Gastroesophageal sphincter (tissue), 4 donors: ENCODE measurements around the gene GNAQ. TPM values are rescaled to one million over a fixed set of nuclear protein-coding genes. Genes with fewer than 3 reads are reported as not detected.

Source experiments
- ATAC-seq: fragments of 150-250 bp; one replicate; pipeline ENCODE4 v1.9.1; 2016; ENCODE audit warnings: mild to moderate bottlenecking, moderate library complexity
- H3K27ac ChIP-seq, 4 donors: fragments of 200-600 bp; sonication (generic) in 3 of 4; 1 replicate in 3 of 4; 2 replicates in 1 of 4; pipeline ENCODE4 v1.5.1; 2016 to 2019
- H3K27me3 ChIP-seq: fragments of 200-600 bp; sonication (generic); one replicate; pipeline ENCODE4 v1.5.1; 2019
- H3K36me3 ChIP-seq, 2 donors: fragments of 200-600 bp; sonication (generic); one replicate each; pipeline ENCODE4 v1.5.1; 2019; ENCODE audit warnings: control low read depth in 1 of 2
- H3K4me1 ChIP-seq, 3 donors: fragments of 200-600 bp; sonication (generic); 1 replicate in 2 of 3; 2 replicates in 1 of 3; pipeline ENCODE4 v1.5.1; 2016 to 2019; ENCODE audit warnings: control low read depth in 2 of 3
- H3K4me3 ChIP-seq, 2 donors: fragments of 200-600 bp; sonication (generic); one replicate each; pipeline ENCODE4 v1.5.1; 2019; ENCODE audit warnings: mild to moderate bottlenecking in 1 of 2, moderate library complexity in 1 of 2
- H3K9me3 ChIP-seq, 3 donors: fragments of 200-600 bp; sonication (generic); one replicate each; pipeline ENCODE4 v1.5.1; 2017 to 2019; ENCODE audit warnings: control low read depth in 2 of 3
- EP300 ChIP-seq: sonication (generic); formaldehyde crosslinking; IDR thresholded peaks from one replicate; pipeline ENCODE4 v1.6.1; 2017; ENCODE audit warnings: antibody characterized with exemption, mild to moderate bottlenecking
- POLR2A ChIP-seq, 2 donors: fragments of 450-650 bp; IDR thresholded peaks; one replicate each; pipeline ENCODE4 v1.6.1; 2017; ENCODE audit warnings: antibody characterized with exemption in 2 of 2, mild to moderate bottlenecking in 2 of 2, moderate library complexity in 1 of 2
- POLR2AphosphoS5 ChIP-seq: sonication (generic); formaldehyde crosslinking; IDR thresholded peaks from one replicate; pipeline ENCODE4 v1.6.1; 2017; ENCODE audit warnings: antibody characterized with exemption
- WGBS, 2 donors: methylation state at CpG; one replicate each; pipeline ENCODE4 v1.1.5; 2018; ENCODE audit warnings: low coverage in 1 of 2; 5-methylcytosine and 5-hydroxymethylcytosine counted together
- total RNA-seq, 4 donors: library from RNA; depleted of rRNA; stranded (reverse); fragments of >200 nt; gene quantifications; one replicate each; pipeline ENCODE4 v1.1.0, GENCODE V29; 2016
- TF ChIP-seq, protein P1 (sequence below), 4 experiments: fragments of 200-600 bp in 2 of 4; fragments of 450-650 bp in 2 of 4; sonication (generic) in 1 of 4; IDR thresholded peaks; one replicate each; pipeline ENCODE4 v1.5.1; 2017 to 2019; ENCODE audit warnings: antibody characterized with exemption in 4 of 4, mild to moderate bottlenecking in 2 of 4, moderate library complexity in 2 of 4

Gene GNAQ
- total RNA-seq, 4 donors from 2014 or later, result 57.6 to 86.4 (median 70.8) TPM

DNA sequence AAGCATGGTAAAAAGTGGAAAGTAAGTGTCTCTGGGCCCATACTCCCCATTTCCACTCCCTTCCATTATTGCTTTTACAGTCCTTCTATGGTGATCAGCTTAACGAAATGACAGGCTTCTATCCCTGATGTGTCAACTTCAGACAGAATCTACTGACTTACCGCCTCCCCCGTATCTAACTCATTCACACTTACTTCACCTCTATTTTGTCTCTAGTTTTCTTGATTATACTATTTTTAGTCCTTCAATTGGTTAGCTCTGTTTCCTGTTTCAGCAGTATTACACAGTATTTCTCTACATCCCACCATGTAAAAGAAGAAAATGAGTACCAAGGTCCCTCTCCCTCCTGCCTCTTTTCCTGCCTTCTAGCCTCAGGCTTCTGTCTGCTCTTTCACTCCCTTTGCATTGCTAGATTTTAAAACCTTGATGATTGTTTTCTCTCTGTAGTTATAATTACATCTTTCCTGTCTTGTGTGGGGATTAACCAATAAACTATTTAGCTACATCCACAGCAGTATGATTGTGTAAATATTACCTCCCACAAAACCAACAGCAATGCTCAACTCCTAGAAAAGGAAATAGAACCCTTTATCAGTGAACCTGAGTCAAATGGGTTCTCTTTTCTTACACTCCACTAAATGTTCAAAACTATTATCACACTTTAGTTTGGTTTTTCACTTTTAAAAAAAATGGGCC, 53.4 kb downstream of the GNAQ start:
- Histone ChIP-seq H3K4me3 (no peak overlapping the region), H3K4me1 (peaks cover 8 to 81% (median 30%) of the 10 kb centered on the region in 3 donors), H3K9me3 (no peaks in the 10 kb centered on the region), H3K27ac (peak overlapping the region in 2 of 4 donors; percentile 7 to 26), H3K27me3 (no peaks in the 10 kb centered on the region), H3K36me3 (peaks cover 0 to 4% of the 10 kb centered on the region in 2 donors)
- WGBS, 2 donors, result 74 to 100% methylated on average over 3 of the region's 3 CpGs
- no peak for ATAC-seq
- TF ChIP-seq POLR2AphosphoS5, result no peak
- TF ChIP-seq EP300, result no peak
- TF ChIP-seq, protein P1, sequence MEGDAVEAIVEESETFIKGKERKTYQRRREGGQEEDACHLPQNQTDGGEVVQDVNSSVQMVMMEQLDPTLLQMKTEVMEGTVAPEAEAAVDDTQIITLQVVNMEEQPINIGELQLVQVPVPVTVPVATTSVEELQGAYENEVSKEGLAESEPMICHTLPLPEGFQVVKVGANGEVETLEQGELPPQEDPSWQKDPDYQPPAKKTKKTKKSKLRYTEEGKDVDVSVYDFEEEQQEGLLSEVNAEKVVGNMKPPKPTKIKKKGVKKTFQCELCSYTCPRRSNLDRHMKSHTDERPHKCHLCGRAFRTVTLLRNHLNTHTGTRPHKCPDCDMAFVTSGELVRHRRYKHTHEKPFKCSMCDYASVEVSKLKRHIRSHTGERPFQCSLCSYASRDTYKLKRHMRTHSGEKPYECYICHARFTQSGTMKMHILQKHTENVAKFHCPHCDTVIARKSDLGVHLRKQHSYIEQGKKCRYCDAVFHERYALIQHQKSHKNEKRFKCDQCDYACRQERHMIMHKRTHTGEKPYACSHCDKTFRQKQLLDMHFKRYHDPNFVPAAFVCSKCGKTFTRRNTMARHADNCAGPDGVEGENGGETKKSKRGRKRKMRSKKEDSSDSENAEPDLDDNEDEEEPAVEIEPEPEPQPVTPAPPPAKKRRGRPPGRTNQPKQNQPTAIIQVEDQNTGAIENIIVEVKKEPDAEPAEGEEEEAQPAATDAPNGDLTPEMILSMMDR (IDR thresholded peaks at IDR 0.05), result no peak
- no peak for TF ChIP-seq POLR2A (IDR thresholded peaks at IDR 0.05)

DNA sequence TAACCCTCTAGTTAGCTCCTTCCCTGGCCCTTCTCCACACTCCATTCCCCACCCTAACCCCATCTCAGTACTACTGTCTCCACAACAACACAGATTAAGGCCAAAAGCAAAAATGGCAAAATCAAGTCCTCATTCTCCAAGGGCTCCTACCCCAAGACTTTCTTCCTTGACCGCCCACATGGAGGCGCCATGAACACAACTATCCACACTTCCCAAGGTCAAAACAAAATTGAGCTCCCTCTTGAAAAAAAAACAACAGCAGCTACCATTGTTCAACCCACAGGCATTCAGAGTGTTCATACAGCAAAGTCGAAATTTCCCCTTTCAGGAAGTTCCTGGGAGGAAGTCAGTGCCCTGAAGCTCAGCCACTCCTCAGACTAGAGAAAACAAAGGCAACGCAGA, 54.4 kb downstream of the GNAQ start:
- peak; percentile 69 for ATAC-seq
- H3K27me3 ChIP-seq, result no peaks in the 10 kb centered on the region
- H3K9me3 ChIP-seq, result no peaks in the 10 kb centered on the region
- H3K27ac ChIP-seq, result peak overlapping the region in 2 of 4 donors; percentile 7 to 26
- peaks cover 8 to 79% (median 30%) of the 10 kb centered on the region in 3 donors for H3K4me1 ChIP-seq
- H3K4me3 ChIP-seq, result no peak overlapping the region
- H3K36me3 ChIP-seq, result peaks cover 0 to 4% of the 10 kb centered on the region in 2 donors
- no peak for TF ChIP-seq POLR2A (IDR thresholded peaks at IDR 0.05)
- TF ChIP-seq, protein P1 (IDR thresholded peaks at IDR 0.05), result peak; percentile 15 to 60 (median 44)
- WGBS, 2 donors, result 44 to 55% methylated on average over 2 to 3 of the region's 4 CpGs

DNA sequence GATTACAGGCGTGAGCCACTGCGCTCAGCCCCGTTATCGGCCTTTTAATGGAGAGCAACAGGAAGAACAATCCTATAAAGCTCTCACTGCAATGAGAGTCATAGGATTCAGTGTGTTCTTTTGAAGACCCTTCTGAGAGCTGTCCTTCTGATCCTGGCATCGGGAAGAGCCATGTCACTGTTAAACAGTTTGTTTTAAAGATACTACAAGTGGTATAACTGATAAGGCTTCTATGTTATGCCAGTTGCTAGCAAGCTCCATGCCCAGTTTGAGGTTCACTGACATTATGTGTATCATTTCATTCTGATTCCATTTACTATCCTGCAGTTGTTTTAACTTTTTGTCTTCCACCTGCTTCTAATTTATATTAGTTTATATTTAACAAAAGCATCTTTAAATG, 55.8 kb downstream of the GNAQ start:
- Histone ChIP-seq H3K4me1 (peaks cover under 1 to 65% (median 17%) of the 10 kb centered on the region in 3 donors), H3K27me3 (no peaks in the 10 kb centered on the region), H3K36me3 (peaks cover 0 to 4% of the 10 kb centered on the region in 2 donors), H3K27ac (no peak overlapping the region), H3K9me3 (no peaks in the 10 kb centered on the region), H3K4me3 (no peak overlapping the region)
- 95 to 100% methylated on average over 1 to 5 of the region's 5 CpGs for WGBS, 2 donors
- ATAC-seq, result no peak
- TF ChIP-seq, protein P1 (IDR thresholded peaks at IDR 0.05), result no peak
- TF ChIP-seq POLR2AphosphoS5, result no peak
- no peak for TF ChIP-seq POLR2A (IDR thresholded peaks at IDR 0.05)
- TF ChIP-seq EP300, result no peak

DNA sequence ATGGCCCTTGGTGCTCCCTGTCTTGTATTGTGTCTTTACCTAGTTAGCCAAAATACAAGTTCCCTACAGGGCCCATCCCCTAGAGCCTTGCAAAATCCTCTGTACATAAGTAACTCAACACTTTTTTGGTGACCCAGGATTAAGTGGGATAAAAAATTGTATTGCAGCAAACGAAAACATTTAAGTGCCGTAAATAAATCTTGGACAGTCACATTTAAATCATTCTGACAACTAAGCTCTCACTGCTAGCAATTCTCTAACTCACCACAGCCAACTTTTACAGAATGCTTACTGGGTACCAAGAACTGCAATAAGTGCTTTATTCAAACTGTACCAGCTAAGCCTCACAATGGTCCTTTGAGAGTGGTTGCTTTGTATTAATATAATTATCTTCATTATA, 56.6 kb downstream of the GNAQ start:
- no peak for ATAC-seq
- H3K27ac ChIP-seq, result no peak overlapping the region
- WGBS, 2 donors, result 57 to 62% methylated on average over 2 of the region's 2 CpGs
- no peak overlapping the region for H3K4me3 ChIP-seq
- no peaks in the 10 kb centered on the region for H3K27me3 ChIP-seq
- H3K4me1 ChIP-seq, result peaks cover 0 to 57% (median 16%) of the 10 kb centered on the region in 3 donors
- TF ChIP-seq POLR2A (IDR thresholded peaks at IDR 0.05), result no peak
- TF ChIP-seq, protein P1 (IDR thresholded peaks at IDR 0.05), result no peak
- TF ChIP-seq EP300, result no peak
- no peak for TF ChIP-seq POLR2AphosphoS5
- H3K9me3 ChIP-seq, result no peaks in the 10 kb centered on the region
- peaks cover 0 to 4% of the 10 kb centered on the region in 2 donors for H3K36me3 ChIP-seq

DNA sequence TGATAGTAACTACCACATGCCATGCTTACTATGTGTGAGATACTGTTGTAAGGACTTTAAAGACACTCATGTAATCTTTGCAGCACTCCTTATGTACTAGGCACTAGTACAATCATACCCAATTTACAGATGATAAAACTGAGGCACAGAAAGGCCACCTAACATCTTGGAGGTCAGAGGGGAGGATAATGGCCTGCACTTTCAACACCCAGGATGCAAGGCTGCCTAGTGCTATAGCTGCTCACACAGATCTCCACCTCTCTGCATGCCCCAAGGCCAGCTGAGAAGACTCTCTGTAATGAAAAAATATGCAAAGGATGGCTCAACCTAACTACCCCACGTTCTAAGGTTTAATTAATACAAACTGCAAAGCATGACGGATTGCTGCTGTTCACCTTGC, 57.2 kb downstream of the GNAQ start:
- Histone ChIP-seq H3K9me3 (no peaks in the 10 kb centered on the region), H3K36me3 (peaks cover 0 to 4% of the 10 kb centered on the region in 2 donors), H3K27ac (no peak overlapping the region), H3K4me3 (no peak overlapping the region), H3K27me3 (no peaks in the 10 kb centered on the region), H3K4me1 (peaks cover 0 to 51% (median 16%) of the 10 kb centered on the region in 3 donors)
- ATAC-seq, result no peak
- WGBS, 2 donors, result 65 to 73% methylated on average over 2 of the region's 2 CpGs
- TF ChIP-seq, protein P1 (IDR thresholded peaks at IDR 0.05), result no peak
- TF ChIP-seq EP300 (no peak), POLR2A (IDR thresholded peaks at IDR 0.05) (no peak), POLR2AphosphoS5 (no peak)
